GM19351 (cell line): ENCODE measurements around the gene PKP4.

Source experiments
- ATAC-seq: cut with Tn5 transposase; IDR thresholded peaks from one replicate; pipeline ENCODE4 v1.9.1; 2021; ENCODE audit warnings: mild to moderate bottlenecking, moderate library complexity; ENCODE audit not compliant: unreplicated experiment

The PKP4 gene

GRCh38 chr2:158495175-158495574 is 38.4 kb downstream of the PKP4 start:
- ATAC-seq = no peak

GRCh38 chr2:158496986-158497385 is 40.2 kb downstream of the PKP4 start:
- no peak for ATAC-seq

GRCh38 chr2:158497486-158497885 is 40.7 kb downstream of the PKP4 start:
- no peak for ATAC-seq

- ATAC-seq = no peak
Observed at GRCh38 chr2:158498043-158498748, 41.4 kb downstream of the PKP4 start.

- no peak for ATAC-seq
Observed at GRCh38 chr2:158498749-158499136, 42.0 kb downstream of the PKP4 start.

- no peak for ATAC-seq
Observed at GRCh38 chr2:158499383-158499782, 42.6 kb downstream of the PKP4 start.

- no peak for ATAC-seq
Observed at GRCh38 chr2:158500333-158500732, 43.6 kb downstream of the PKP4 start.

- ATAC-seq = no peak
Observed at GRCh38 chr2:158501301-158501700, 44.5 kb downstream of the PKP4 start.

- ATAC-seq = no peak
Observed at GRCh38 chr2:158502974-158503373, 46.2 kb downstream of the PKP4 start.

- ATAC-seq = no peak
Observed at GRCh38 chr2:158504088-158504487, 47.3 kb downstream of the PKP4 start.

GRCh38 chr2:158505448-158505934 is 48.7 kb downstream of the PKP4 start:
- ATAC-seq = no peak

- peak; percentile 81 for ATAC-seq
Observed at GRCh38 chr2:158507141-158507540, 50.4 kb downstream of the PKP4 start.

GRCh38 chr2:158507679-158508078 is 50.9 kb downstream of the PKP4 start:
- no peak for ATAC-seq

GRCh38 chr2:158509928-158510797 is 53.4 kb downstream of the PKP4 start:
- no peak for ATAC-seq

- no peak for ATAC-seq
Observed at GRCh38 chr2:158510887-158511286, 54.1 kb downstream of the PKP4 start.

GRCh38 chr2:158511706-158512105 is 55.0 kb downstream of the PKP4 start:
- no peak for ATAC-seq

GRCh38 chr2:158512323-158512722 is 55.6 kb downstream of the PKP4 start:
- ATAC-seq = no peak

- ATAC-seq = no peak
Observed at GRCh38 chr2:158513841-158514240, 57.1 kb downstream of the PKP4 start.

GRCh38 chr2:158518084-158518483 is 61.3 kb downstream of the PKP4 start:
- no peak for ATAC-seq

- ATAC-seq = no peak
Observed at GRCh38 chr2:158519481-158519880, 62.7 kb downstream of the PKP4 start.

- ATAC-seq = no peak
Observed at GRCh38 chr2:158529379-158530259, 72.9 kb downstream of the PKP4 start.
